Esophagus muscularis mucosa (tissue), 2 donors: ENCODE data around the gene CDC42EP1.

Experiments
- POLR2A ChIP-seq: fragments of 450-650 bp; IDR thresholded peaks from one replicate; pipeline ENCODE4 v1.6.1; 2017; ENCODE audit warnings: antibody characterized with exemption, moderate library complexity, mild to moderate bottlenecking, low read depth
- POLR2AphosphoS5 ChIP-seq, 2 donors: sonication (generic); formaldehyde crosslinking; IDR thresholded peaks; one replicate each; pipeline ENCODE4 v1.6.1; 2017; ENCODE audit warnings: antibody characterized with exemption in 2 of 2

GRCh38 chr22:37517826-37518450, 42.3 kb upstream of the CDC42EP1 start:
- no peak for TF ChIP-seq POLR2AphosphoS5 (IDR thresholded peaks at IDR 0.05)
- no peak for TF ChIP-seq POLR2A
